Measurements from ENCODE around the gene MAP2K2. TPM values are rescaled to one million over a fixed set of nuclear protein-coding genes. Genes with fewer than 3 reads are reported as not detected.

Gene MAP2K2
- total RNA-seq, 1 donor from 2014 or later = 153 TPM

DNA sequence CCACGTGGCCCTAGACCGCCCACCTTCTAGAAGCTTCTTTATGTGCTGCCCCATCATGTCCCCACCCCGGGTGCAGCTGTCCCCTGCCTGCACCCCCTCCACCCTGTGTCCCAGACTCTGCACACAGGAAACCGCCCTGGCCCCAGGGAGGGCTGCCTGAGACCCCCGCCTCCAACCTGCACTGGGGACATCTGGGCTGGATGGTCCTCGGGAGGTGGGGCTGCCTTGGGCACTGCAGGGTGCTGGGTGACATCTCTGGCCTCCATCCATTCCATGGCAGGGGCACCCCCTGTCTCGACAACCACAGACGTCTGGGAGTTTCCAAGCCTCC lies 39.4 kb downstream of the MAP2K2 start:
- Mint-ChIP-seq H3K9me3 (ENCODE audit: unreplicated experiment) (no peaks in the 10 kb centered on the region), H3K36me3 (ENCODE audit: low read depth, unreplicated experiment) (no peaks in the 10 kb centered on the region), H3K4me1 (ENCODE audit: unreplicated experiment) (no peaks in the 10 kb centered on the region), H3K4me3 (ENCODE audit: unreplicated experiment) (no peak overlapping the region), H3K27me3 (ENCODE audit: unreplicated experiment) (peaks cover 8% of the 10 kb centered on the region), H3K27ac (ENCODE audit: unreplicated experiment) (no peak overlapping the region)
- TF ChIP-seq, protein P1, sequence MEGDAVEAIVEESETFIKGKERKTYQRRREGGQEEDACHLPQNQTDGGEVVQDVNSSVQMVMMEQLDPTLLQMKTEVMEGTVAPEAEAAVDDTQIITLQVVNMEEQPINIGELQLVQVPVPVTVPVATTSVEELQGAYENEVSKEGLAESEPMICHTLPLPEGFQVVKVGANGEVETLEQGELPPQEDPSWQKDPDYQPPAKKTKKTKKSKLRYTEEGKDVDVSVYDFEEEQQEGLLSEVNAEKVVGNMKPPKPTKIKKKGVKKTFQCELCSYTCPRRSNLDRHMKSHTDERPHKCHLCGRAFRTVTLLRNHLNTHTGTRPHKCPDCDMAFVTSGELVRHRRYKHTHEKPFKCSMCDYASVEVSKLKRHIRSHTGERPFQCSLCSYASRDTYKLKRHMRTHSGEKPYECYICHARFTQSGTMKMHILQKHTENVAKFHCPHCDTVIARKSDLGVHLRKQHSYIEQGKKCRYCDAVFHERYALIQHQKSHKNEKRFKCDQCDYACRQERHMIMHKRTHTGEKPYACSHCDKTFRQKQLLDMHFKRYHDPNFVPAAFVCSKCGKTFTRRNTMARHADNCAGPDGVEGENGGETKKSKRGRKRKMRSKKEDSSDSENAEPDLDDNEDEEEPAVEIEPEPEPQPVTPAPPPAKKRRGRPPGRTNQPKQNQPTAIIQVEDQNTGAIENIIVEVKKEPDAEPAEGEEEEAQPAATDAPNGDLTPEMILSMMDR (IDR thresholded peaks at IDR 0.05; ENCODE audit: unreplicated experiment) = no peak
- no peak for DNase-seq (ENCODE audit: low spot score)

DNA sequence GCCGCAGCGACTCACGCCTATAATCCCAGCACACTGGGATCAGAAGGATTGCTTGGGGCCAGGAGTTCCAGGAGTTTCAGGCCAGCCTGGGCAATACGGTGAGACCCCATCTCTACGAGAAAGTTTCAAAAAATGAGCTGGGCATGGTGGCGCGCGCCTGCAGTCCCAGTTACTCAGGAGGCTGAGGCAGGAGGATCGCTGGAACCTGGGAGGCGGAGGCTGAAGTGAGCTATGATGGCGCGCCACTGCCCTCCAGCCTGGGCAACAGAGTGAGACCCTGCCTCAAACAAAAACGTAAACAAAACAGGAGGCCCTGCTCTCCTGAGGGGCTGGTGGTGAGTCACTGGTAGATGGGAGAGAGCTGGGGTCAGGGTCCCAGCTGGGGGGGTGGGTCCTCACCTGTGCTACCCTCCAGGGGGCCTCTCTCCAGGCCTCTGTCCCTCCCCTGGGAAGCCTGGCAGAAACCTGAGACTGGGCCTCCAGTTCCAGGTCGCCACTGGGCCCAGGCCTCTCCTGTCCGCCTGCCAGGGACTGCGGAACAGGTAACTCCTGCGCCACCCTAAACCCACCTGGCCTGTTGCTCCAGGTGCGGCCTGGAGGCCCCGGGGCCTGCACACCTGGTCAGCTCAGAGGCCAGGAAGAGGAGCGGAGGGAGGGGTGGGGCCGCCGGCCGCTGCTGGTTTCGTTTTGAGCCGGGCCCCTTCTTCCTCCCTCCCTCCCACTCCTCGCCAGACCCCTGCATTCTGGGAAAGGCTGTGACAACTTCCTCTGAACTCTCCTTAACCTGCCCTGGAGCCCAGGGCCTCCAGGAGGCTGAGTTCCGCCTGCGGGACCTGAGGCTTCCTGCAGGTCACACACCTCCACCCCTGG lies 40.0 kb downstream of the MAP2K2 start:
- no peak for DNase-seq (ENCODE audit: low spot score)
- Mint-ChIP-seq H3K4me3 (ENCODE audit: unreplicated experiment) (no peak overlapping the region), H3K27ac (ENCODE audit: unreplicated experiment) (no peak overlapping the region), H3K9me3 (ENCODE audit: unreplicated experiment) (no peaks in the 10 kb centered on the region), H3K27me3 (ENCODE audit: unreplicated experiment) (peaks cover 8% of the 10 kb centered on the region), H3K36me3 (ENCODE audit: low read depth, unreplicated experiment) (no peaks in the 10 kb centered on the region), H3K4me1 (ENCODE audit: unreplicated experiment) (no peaks in the 10 kb centered on the region)
- TF ChIP-seq, protein P1 (IDR thresholded peaks at IDR 0.05; ENCODE audit: unreplicated experiment) = no peak

DNA sequence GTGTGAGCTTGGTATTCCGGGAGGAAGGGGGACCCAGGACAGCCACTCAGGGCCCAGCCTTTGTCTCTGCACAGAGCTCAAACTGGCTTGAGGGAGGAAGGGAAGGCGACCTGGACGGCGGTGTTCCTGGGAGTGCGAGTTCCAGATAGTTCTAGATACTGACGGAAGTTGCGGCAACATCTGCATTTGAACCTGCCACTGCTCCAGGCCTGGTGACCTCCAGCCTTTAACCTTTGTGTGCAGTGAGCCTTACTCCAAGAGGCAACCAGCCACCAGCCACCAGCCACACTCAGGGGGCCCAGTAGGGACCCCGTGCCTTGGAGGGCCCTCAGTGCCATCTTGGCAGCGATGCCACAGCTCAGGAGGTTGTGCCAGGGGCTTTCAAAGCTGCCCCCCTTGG lies 41.8 kb downstream of the MAP2K2 start:
- Mint-ChIP-seq H3K27me3 (ENCODE audit: unreplicated experiment) (peaks cover 8% of the 10 kb centered on the region), H3K27ac (ENCODE audit: unreplicated experiment) (no peak overlapping the region), H3K9me3 (ENCODE audit: unreplicated experiment) (no peaks in the 10 kb centered on the region), H3K4me1 (ENCODE audit: unreplicated experiment) (no peaks in the 10 kb centered on the region), H3K36me3 (ENCODE audit: low read depth, unreplicated experiment) (no peaks in the 10 kb centered on the region), H3K4me3 (ENCODE audit: unreplicated experiment) (no peak overlapping the region)
- TF ChIP-seq, protein P1 (IDR thresholded peaks at IDR 0.05; ENCODE audit: unreplicated experiment) = no peak
- no peak for DNase-seq (ENCODE audit: low spot score)

DNA sequence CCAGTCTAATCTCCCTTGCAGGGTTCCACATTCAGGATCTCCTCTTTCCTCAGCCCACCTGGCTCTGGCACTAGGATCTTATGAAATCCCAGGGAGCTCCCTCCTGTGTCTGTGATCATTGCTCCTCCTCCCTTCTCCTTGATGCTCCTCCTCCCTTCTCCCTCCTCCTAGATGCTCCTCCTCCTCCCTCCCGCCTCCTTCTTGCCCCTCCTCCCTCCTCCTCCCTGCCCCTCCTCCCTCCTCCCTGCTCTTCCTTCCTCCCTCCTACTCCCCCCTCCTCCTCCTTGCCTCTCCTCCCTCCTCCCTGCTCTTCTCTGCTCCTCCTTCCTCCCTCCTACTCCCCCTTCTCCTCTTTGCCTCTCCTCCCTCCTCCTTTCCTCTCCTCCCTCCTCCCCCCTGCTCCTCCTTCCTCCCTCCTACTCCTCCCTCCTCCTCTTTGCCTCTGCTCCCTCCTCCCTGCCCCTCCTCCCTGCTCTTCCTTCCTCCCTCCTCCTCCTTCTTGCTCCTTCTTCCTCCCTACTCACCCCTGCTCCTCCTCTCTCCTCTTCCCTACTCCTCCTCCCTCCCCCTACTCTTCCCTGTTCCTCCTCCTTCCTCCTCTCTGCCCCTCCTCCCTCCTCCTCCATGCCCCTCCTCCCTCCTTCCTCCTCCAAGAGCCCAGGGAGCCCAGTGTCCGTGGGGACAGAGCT lies 42.3 kb downstream of the MAP2K2 start:
- Mint-ChIP-seq H3K36me3 (ENCODE audit: low read depth, unreplicated experiment) (no peaks in the 10 kb centered on the region), H3K27me3 (ENCODE audit: unreplicated experiment) (peaks cover 8% of the 10 kb centered on the region), H3K27ac (ENCODE audit: unreplicated experiment) (no peak overlapping the region), H3K9me3 (ENCODE audit: unreplicated experiment) (no peaks in the 10 kb centered on the region), H3K4me1 (ENCODE audit: unreplicated experiment) (no peaks in the 10 kb centered on the region), H3K4me3 (ENCODE audit: unreplicated experiment) (no peak overlapping the region)
- DNase-seq (ENCODE audit: low spot score) = no peak
- TF ChIP-seq, protein P1 (IDR thresholded peaks at IDR 0.05; ENCODE audit: unreplicated experiment) = no peak

DNA sequence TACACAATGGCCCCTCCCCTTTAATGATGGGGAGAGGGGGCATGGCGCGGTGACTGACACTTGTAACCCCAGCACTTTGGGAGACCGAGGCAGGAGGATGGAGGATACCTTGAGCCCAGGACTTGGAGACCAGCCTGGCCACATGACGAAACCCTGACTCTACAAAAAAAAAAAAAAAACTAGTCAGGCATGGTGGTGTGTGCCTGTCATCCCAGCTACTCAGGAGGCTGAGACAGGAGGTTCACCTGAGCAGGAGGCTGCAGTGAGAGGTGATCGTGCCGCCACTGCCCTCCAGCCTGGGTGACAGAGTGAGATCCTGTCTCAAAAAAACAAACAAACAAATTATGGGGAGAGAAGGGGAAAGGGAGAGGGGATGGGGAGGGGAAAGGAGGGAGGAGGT lies 43.4 kb downstream of the MAP2K2 start:
- Mint-ChIP-seq H3K4me1 (ENCODE audit: unreplicated experiment) (no peaks in the 10 kb centered on the region), H3K9me3 (ENCODE audit: unreplicated experiment) (no peaks in the 10 kb centered on the region), H3K27me3 (ENCODE audit: unreplicated experiment) (peaks cover 5% of the 10 kb centered on the region), H3K4me3 (ENCODE audit: unreplicated experiment) (no peak overlapping the region), H3K27ac (ENCODE audit: unreplicated experiment) (no peak overlapping the region), H3K36me3 (ENCODE audit: low read depth, unreplicated experiment) (no peaks in the 10 kb centered on the region)
- TF ChIP-seq, protein P1 (IDR thresholded peaks at IDR 0.05; ENCODE audit: unreplicated experiment) = no peak
- DNase-seq (ENCODE audit: low spot score) = no peak
